GM18867 (cell line): ENCODE results near the gene ALOX5.
"Not testable (repeated sequence)": the region's sequence is repeated elsewhere in the genome, so short reads cannot be mapped to it uniquely, and the experiment has no call there.

Source experiments
- ATAC-seq: cut with Tn5 transposase; IDR thresholded peaks from one replicate; pipeline ENCODE4 v1.9.1; 2021; ENCODE audit warnings: mild to moderate bottlenecking, moderate library complexity; ENCODE audit not compliant: unreplicated experiment

ALOX5 gene

GRCh38 chr10:45373576-45374349 lies at the start of gene ALOX5:
ALOX5 (plus strand) TSS chr10:45374216; CDS start chr10:45374280, 64 bp downstream.
- peak; percentile 41 for ATAC-seq

GRCh38 chr10:45325116-45325515 lies 48.9 kb upstream of the ALOX5 start:
- ATAC-seq, result no peak

- ATAC-seq, result not testable (repeated sequence)
Observed at GRCh38 chr10:45326864-45327263, 47.2 kb upstream of the ALOX5 start.

- not testable (repeated sequence) for ATAC-seq
Observed at GRCh38 chr10:45331824-45332223, 42.2 kb upstream of the ALOX5 start.

- no peak for ATAC-seq
Observed at GRCh38 chr10:45339894-45340293, 34.1 kb upstream of the ALOX5 start.

- not testable (repeated sequence) for ATAC-seq
Observed at GRCh38 chr10:45340420-45340819, 33.6 kb upstream of the ALOX5 start.

GRCh38 chr10:45346652-45347335 lies 27.2 kb upstream of the ALOX5 start:
- not testable (repeated sequence) for ATAC-seq

GRCh38 chr10:45347464-45347863 lies 26.6 kb upstream of the ALOX5 start:
- not testable (repeated sequence) for ATAC-seq

- ATAC-seq, result not testable (repeated sequence)
Observed at GRCh38 chr10:45348196-45348765, 25.7 kb upstream of the ALOX5 start.

GRCh38 chr10:45353186-45353585 lies 20.8 kb upstream of the ALOX5 start:
- peak; percentile 46 for ATAC-seq

GRCh38 chr10:45354261-45354660 lies 19.8 kb upstream of the ALOX5 start:
- ATAC-seq, result no peak

GRCh38 chr10:45355494-45355893 lies 18.5 kb upstream of the ALOX5 start:
- no peak for ATAC-seq

GRCh38 chr10:45358961-45359360 lies 15.1 kb upstream of the ALOX5 start:
- ATAC-seq, result not testable (repeated sequence)

GRCh38 chr10:45361983-45362799 lies 11.8 kb upstream of the ALOX5 start:
- not testable (repeated sequence) for ATAC-seq

GRCh38 chr10:45367643-45368042 lies 6.4 kb upstream of the ALOX5 start:
- ATAC-seq, result not testable (repeated sequence)

GRCh38 chr10:45368181-45368580 lies 5.8 kb upstream of the ALOX5 start:
- no peak for ATAC-seq

GRCh38 chr10:45370202-45370955 lies 3.6 kb upstream of the ALOX5 start:
- ATAC-seq, result no peak

GRCh38 chr10:45371560-45371959 lies 2.5 kb upstream of the ALOX5 start:
- ATAC-seq, result no peak

GRCh38 chr10:45372251-45372951 lies 1.6 kb upstream of the ALOX5 start:
- no peak for ATAC-seq
